ENCODE measurements around the gene DAP. TPM values are rescaled to one million over a fixed set of nuclear protein-coding genes. Genes with fewer than 3 reads are reported as not detected.
"Not testable (repeated sequence)": the region's sequence is repeated elsewhere in the genome, so short reads cannot be mapped to it uniquely, and the experiment has no call there.

The DAP gene
- total RNA-seq, 2 experiments from 2014 or later = 47.8 to 50.2 TPM

DNA sequence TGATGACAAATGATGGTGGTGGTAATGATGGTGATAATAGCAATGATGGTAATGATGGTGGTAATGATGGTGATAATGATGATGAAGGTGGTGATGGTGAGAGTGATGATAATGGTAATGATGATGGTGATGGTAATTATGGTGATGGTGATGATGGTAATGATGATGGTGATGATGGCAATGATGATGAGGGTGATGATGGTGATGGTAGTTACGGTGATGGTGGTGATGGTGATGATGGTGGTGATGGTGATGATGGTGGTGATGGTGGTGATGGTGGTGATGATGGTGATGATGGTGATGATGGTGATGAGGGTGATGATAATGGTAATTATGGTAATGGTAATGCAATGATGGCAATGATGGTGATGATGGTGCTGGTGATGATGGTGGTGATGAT, 91.1 kb downstream of the DAP start:
- peaks cover 2% of the 10 kb centered on the region for H3K4me1 Mint-ChIP-seq

GRCh38 chr5:10668697-10669096, 92.3 kb downstream of the DAP start:
- Mint-ChIP-seq H3K4me1 (peaks cover 2% of the 10 kb centered on the region), H3K27ac (no peak overlapping the region), H3K9me3 (no peaks in the 10 kb centered on the region), H3K4me3 (no peak overlapping the region), H3K27me3 (peaks cover 3% of the 10 kb centered on the region), H3K36me3 (no peaks in the 10 kb centered on the region)
- DNase-seq (no peak), ATAC-seq (ENCODE audit: low read depth) (no peak)
- POLR2A ChIA-PET = no interaction called here

More for the DNA sequence above, 91.1 kb downstream of the DAP start:
- Mint-ChIP-seq H3K27ac (no peak overlapping the region), H3K27me3 (peaks cover 3% of the 10 kb centered on the region), H3K9me3 (no peaks in the 10 kb centered on the region), H3K36me3 (no peaks in the 10 kb centered on the region), H3K4me3 (no peak overlapping the region)
- POLR2A ChIA-PET = no interaction called here
- DNase-seq (no peak), ATAC-seq (ENCODE audit: low read depth) (no peak)

- Mint-ChIP-seq H3K27ac (no peak overlapping the region), H3K9me3 (no peaks in the 10 kb centered on the region), H3K27me3 (peaks cover 3% of the 10 kb centered on the region), H3K4me1 (peaks cover 2% of the 10 kb centered on the region), H3K36me3 (no peaks in the 10 kb centered on the region), H3K4me3 (no peak overlapping the region)
- no peak for DNase-seq
- POLR2A ChIA-PET = no interaction called here
- ATAC-seq (ENCODE audit: low read depth) = no peak
Measured at GRCh38 chr5:10667431-10668057, 93.5 kb downstream of the DAP start.

GRCh38 chr5:10666531-10667299, 94.3 kb downstream of the DAP start:
- ATAC-seq (ENCODE audit: low read depth) (no peak), DNase-seq (no peak)
- no peak overlapping the region for H3K4me3 Mint-ChIP-seq

DNA sequence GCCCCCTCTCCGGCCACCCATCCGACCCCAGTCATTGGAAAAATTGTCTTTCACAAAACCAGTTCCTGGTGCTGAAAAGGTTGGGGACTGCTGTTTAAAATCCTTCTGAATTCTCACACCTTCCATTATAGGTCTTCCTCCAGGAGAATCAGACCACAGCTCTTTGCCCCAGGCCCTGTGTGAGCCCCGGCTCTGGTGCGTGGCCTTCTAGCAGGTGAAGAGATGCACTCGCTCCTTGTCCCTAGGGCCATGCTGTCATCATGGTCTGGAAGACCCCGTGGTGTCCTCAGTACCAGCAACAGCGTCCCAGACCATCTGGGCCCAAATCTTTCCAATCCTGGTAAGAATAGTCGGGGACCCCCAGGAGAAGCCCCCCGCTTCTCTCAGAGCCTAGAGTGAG, 95.2 kb downstream of the DAP start:
- Mint-ChIP-seq H3K4me3 (no peak overlapping the region), H3K4me1 (peaks cover 1% of the 10 kb centered on the region), H3K27me3 (no peaks in the 10 kb centered on the region), H3K36me3 (no peaks in the 10 kb centered on the region), H3K9me3 (no peaks in the 10 kb centered on the region), H3K27ac (no peak overlapping the region)
- DNase-seq (no peak), ATAC-seq (ENCODE audit: low read depth) (no peak)
- POLR2A ChIA-PET = no interaction called here

More at GRCh38 chr5:10666531-10667299, 94.3 kb downstream of the DAP start:
- no peaks in the 10 kb centered on the region for H3K36me3 Mint-ChIP-seq
- POLR2A ChIA-PET = interaction anchor here (0.5 kb wide), 1 partner anchor 32 kb away, joined by 4 read pairs; no protein-coding TSS in a partner anchor
- no peaks in the 10 kb centered on the region for H3K9me3 Mint-ChIP-seq
- H3K4me1 Mint-ChIP-seq = peaks cover 2% of the 10 kb centered on the region
- no peak overlapping the region for H3K27ac Mint-ChIP-seq
- no peaks in the 10 kb centered on the region for H3K27me3 Mint-ChIP-seq

DNA sequence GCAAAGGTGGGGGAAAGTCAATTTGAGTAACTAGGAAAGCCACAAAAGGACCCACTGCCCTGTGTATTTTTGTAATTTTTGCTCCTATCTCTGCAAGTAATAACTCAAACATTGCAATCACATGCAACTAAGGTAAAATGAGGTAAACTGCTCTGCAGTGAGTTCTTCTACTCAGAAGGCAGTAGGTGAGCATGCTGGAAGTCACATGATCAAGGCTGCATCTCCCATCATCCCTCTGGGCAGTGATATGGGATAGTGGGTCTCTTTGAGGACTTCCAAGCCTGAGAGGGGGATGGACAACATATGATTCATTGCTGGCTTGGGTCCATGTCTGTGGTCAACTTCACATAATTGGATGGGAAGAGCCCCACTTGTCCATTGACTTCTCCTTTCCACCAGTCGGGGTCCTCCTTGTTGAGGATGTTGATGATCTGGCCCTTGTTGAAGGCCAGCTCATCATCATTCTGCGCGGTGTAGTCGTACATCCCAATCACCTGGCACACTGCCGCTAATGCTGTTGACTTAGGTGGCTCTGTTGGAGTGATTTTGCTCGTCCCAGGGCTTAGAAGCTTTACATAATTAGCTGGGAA, 96.8 kb downstream of the DAP start:
- H3K27me3 Mint-ChIP-seq; H3K4me3 Mint-ChIP-seq; H3K9me3 Mint-ChIP-seq; H3K4me1 Mint-ChIP-seq; ATAC-seq (ENCODE audit: low read depth); H3K36me3 Mint-ChIP-seq; DNase-seq; H3K27ac Mint-ChIP-seq: not testable (repeated sequence)
- POLR2A ChIA-PET = interaction anchor here (0.6 kb wide), 1 partner anchor 120 kb away, joined by 3 read pairs; no protein-coding TSS in a partner anchor

DNA sequence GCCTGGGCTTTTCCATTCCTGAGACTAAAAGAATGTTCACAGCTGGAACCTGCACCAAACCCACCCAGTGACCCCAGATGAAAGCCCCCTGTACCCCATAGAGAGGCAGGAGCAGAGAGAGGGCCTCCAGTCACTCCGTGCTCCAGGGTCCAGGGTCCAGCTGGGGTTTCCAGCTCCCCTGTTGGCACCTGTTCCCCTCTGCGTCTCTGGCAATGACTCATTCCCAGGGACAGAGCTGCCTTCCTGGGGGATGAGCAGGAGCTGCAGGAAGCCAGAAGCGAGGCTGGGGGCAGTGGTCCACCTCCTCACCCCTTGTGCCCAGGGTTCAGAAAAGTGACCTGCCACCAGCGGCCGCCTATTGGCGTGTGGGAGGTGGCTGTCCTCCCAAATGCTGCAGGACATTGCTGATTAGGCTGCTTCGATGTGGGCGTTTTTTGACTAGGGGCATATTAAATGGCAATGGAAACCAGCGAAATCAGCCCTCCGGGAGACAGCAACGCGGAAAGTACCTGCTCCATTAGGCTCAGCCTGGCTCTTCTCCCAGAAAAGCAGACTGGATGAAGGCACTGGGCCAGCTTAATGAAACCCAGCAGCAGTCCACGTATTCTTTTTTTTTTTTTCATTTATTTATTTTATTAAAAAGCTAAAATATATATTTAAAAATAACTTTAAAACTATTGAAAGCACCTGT, 97.4 kb downstream of the DAP start:
- Mint-ChIP-seq H3K9me3 (no peaks in the 10 kb centered on the region), H3K27ac (no peak overlapping the region), H3K27me3 (no peaks in the 10 kb centered on the region), H3K4me3 (no peak overlapping the region), H3K36me3 (no peaks in the 10 kb centered on the region), H3K4me1 (no peaks in the 10 kb centered on the region)
- POLR2A ChIA-PET = no interaction called here
- no peak for DNase-seq
- ATAC-seq (ENCODE audit: low read depth) = no peak

GRCh38 chr5:10662661-10663488, 98.2 kb downstream of the DAP start:
- POLR2A ChIA-PET = no interaction called here
- H3K9me3 Mint-ChIP-seq = no peaks in the 10 kb centered on the region
- H3K4me1 Mint-ChIP-seq = no peaks in the 10 kb centered on the region
- no peak for ATAC-seq (ENCODE audit: low read depth)
- no peaks in the 10 kb centered on the region for H3K27me3 Mint-ChIP-seq
- no peak overlapping the region for H3K4me3 Mint-ChIP-seq
- DNase-seq = no peak
- no peaks in the 10 kb centered on the region for H3K36me3 Mint-ChIP-seq
- no peak overlapping the region for H3K27ac Mint-ChIP-seq

DNA sequence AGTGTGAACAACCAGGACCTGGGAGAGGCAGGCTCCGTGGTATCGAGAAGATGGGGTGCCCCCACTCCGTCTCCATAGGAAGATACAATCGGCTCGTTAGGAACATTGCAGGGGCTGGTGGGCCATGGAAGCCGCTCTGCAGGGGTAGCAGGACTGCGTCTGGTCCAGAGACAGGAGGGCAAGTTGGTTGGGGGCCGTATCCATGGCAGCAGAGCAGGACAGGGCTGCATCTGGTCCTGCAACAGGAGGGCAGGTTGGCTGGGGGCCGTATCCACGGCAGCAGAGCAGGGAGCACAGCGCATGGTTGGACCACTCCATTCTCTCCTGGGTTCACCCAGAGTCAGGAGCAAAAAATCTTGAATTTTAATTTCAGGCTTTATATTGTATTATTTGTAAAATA, 99.0 kb downstream of the DAP start:
- no peaks in the 10 kb centered on the region for H3K4me1 Mint-ChIP-seq
- no peaks in the 10 kb centered on the region for H3K9me3 Mint-ChIP-seq
- DNase-seq = no peak
- no peaks in the 10 kb centered on the region for H3K36me3 Mint-ChIP-seq
- no peak overlapping the region for H3K4me3 Mint-ChIP-seq
- H3K27ac Mint-ChIP-seq = no peak overlapping the region
- POLR2A ChIA-PET = no interaction called here
- no peak for ATAC-seq (ENCODE audit: low read depth)
- no peaks in the 10 kb centered on the region for H3K27me3 Mint-ChIP-seq

GRCh38 chr5:10661401-10661800, 99.6 kb downstream of the DAP start:
- Mint-ChIP-seq H3K27ac (no peak overlapping the region), H3K4me3 (no peak overlapping the region)
- POLR2A ChIA-PET = no interaction called here

DNA sequence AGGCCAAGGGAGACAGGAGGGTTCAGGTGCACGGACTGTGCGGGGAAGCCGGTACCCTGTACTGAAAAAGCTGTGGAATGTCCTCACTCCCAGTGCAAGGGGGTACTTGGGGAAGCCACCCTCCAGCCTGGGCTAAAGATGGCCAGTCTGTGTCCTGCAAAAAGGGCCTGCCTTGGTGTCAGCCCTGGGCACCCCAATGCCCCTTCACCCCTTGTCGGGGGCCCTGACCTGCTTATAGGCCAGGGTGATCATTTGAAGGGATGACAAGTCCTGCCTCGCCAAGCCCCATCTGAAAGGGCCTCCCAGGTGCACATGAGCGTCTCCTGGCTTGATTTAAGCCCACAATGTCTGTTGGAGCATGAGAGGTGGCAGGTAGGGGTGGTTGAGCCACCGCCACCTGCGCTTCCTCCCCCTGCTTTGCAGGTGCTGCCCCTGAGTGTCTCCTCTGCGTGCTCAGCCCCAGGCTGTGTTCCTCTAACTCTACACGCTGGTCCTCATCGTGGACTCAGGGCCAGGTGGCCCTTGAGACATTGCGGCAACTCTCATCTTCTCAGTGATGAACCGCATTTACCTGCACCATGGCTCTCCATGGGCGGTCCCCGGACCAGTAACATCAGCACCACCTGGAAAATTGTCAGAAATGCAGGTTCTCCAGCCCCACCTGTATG, 100.2 kb downstream of the DAP start:
- no peak for ATAC-seq (ENCODE audit: low read depth)
- no peak for DNase-seq
- no peaks in the 10 kb centered on the region for H3K27me3 Mint-ChIP-seq
- H3K36me3 Mint-ChIP-seq = no peaks in the 10 kb centered on the region
- no peaks in the 10 kb centered on the region for H3K4me1 Mint-ChIP-seq
- no peak overlapping the region for H3K4me3 Mint-ChIP-seq
- H3K9me3 Mint-ChIP-seq = no peaks in the 10 kb centered on the region
- no peak overlapping the region for H3K27ac Mint-ChIP-seq
- POLR2A ChIA-PET = no interaction called here

More at GRCh38 chr5:10661401-10661800, 99.6 kb downstream of the DAP start:
- no peaks in the 10 kb centered on the region for H3K4me1 Mint-ChIP-seq
- no peak for ATAC-seq (ENCODE audit: low read depth)
- H3K36me3 Mint-ChIP-seq = no peaks in the 10 kb centered on the region
- no peaks in the 10 kb centered on the region for H3K27me3 Mint-ChIP-seq
- H3K9me3 Mint-ChIP-seq = no peaks in the 10 kb centered on the region
- no peak for DNase-seq

DNA sequence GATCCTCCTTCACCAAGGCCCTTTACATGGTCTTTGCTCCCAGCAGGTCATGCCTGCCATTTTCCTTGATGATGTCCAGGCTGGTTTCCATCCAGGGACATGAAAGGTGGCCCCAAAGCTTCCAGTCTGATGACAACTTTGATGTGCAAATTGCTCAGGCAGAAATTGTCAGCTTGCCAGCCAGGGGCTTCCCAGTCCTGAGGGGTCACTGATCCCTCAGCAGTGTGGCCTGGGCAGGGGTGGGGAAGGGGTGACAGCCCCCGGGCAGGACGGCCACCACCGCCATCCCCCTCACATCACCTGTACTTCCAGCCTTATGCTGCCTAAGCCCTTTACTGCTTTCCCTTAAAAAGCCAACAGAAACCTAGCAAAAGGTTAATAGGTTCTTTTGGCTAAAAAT, 100.9 kb downstream of the DAP start:
- Mint-ChIP-seq H3K36me3 (no peaks in the 10 kb centered on the region), H3K9me3 (no peaks in the 10 kb centered on the region), H3K27me3 (no peaks in the 10 kb centered on the region), H3K4me3 (no peak overlapping the region), H3K27ac (no peak overlapping the region), H3K4me1 (no peaks in the 10 kb centered on the region)
- ATAC-seq (ENCODE audit: low read depth) (no peak), DNase-seq (no peak)
- POLR2A ChIA-PET = no interaction called here

Data from activated naive CD8-positive, alpha-beta T cell treated with anti-CD3 and anti-CD28 coated beads, Interleukin-2, amount 10 ng/mL, durations not matched to agents 7 days and 5 days (primary cell).